Psoas muscle (tissue), 8 donors: Measurements from ENCODE around the gene CLDN22. TPM values are rescaled to one million over a fixed set of nuclear protein-coding genes. Genes with fewer than 3 reads are reported as not detected.

ENCODE experiments used
- ATAC-seq, 4 donors: fragments of 200-7000 bp; cut with Tn5 transposase; one replicate each; pipeline ENCODE4 v1.9.1; 2020; ENCODE audit warnings: moderate library complexity in 3 of 4, mild to moderate bottlenecking in 2 of 4
- DNase-seq, 2 donors: peaks; one replicate each; pipeline ENCODE4 v3.0.0-alpha.2; 2020
- H3K27ac ChIP-seq: fragments of 200-600 bp; one replicate; pipeline ENCODE4 v1.8.0; 2022
- H3K27me3 ChIP-seq, 3 donors: fragments of 200-600 bp in 1 of 3; one replicate each; pipeline versions ENCODE4 v1.6.1 to v1.8.0; 2013 to 2022; ENCODE audit warnings: low read length in 2 of 3, mild to moderate bottlenecking in 2 of 3, moderate library complexity in 1 of 3; ENCODE audit not compliant: insufficient read depth in 3 of 3
- H3K36me3 ChIP-seq, 2 donors: fragments of 200-600 bp in 1 of 2; one replicate each; pipeline versions ENCODE4 v1.6.1 to v1.8.0; 2013 to 2022; ENCODE audit warnings: low read depth in 1 of 2, mild to moderate bottlenecking in 1 of 2, moderate library complexity in 1 of 2; ENCODE audit not compliant: insufficient read depth in 1 of 2
- H3K4me1 ChIP-seq: fragments of 200-600 bp; one replicate; pipeline ENCODE4 v1.8.0; 2022
- H3K4me3 ChIP-seq: fragments of 200-600 bp; one replicate; pipeline ENCODE4 v1.8.0; 2022; ENCODE audit warnings: mild to moderate bottlenecking
- H3K9me3 ChIP-seq: fragments of 200-600 bp; one replicate; pipeline ENCODE4 v1.8.0; 2022
- CTCF ChIP-seq: fragments of 200-600 bp; IDR thresholded peaks from one replicate; pipeline ENCODE4 v1.8.0; 2022; ENCODE audit warnings: antibody characterized with exemption
- WGBS, 3 donors: extraction: QIAGEN DNeasy Blood & Tissue Kit; methylation state at CpG; one replicate each; pipeline versions ENCODE4 v1.1.6 to v1.1.7; 2013; 5-methylcytosine and 5-hydroxymethylcytosine counted together
- intact Hi-C, 2 donors: fragments of 100-400 bp; cut with DNase I; formaldehyde crosslinking; loops; one replicate each; pipeline versions ENCODE4 v1.11.0 to v1.14.2; 2022
- polyA plus RNA-seq, 3 donors: library from polyadenylated mRNA; stranded (reverse); fragments of 200-250 nt; gene quantifications; one replicate each; pipeline ENCODE4 v1.2.3, GENCODE V29; 2013
- total RNA-seq, 4 donors: library from RNA; stranded (reverse); fragmentation: NEBNext Ultra II Directional in 2 of 4; extraction: Animal tissue kit (Norgen Biotek cat#: 25700) in 2 of 4; gene quantifications; one replicate each; pipeline versions ENCODE4 v1.2.1 to v1.2.4, GENCODE V29; 2021 to 2023
- donor health status: healthy with polysubstance abuse.
- donor health status: DM: no; HTN: no; CAD: no; lungs with moderate emphysema.
- donor health status: Bipolar disorder and iron deficiency.
- donor health status: healthy.
- donor health status: DM: yes; HTN: yes; CAD: no.
- donor health status: DM: no; HTN: no; CAD: no.
- donor health status: DM: no; HTN: no; CAD: no.
- donor health status: DM: yes; HTN: yes; CAD: no.

CLDN22 gene
- total and polyA plus RNA-seq, 7 donors = not detected

DNA sequence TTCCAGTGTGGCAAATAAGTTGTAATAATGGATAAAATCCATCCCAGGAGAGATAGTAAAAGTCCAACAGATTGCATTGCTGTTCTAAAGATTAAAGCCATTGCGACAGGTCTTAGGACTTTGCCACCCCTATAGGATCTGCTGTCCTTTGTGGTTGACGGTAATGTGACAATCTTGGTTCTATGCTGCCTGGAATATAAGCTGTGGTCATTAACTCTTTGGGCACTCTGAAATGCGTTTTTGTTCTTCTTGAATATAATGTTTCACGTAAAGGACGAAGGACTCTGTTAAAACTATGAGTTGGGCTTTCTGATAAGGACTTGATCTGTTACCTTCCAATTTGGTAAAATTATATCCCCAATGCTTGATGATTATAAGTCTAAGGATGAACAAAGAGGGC lies 2.2 kb upstream of the CLDN22 start, which contains the start of gene CLDN24:
TSS of gene CLDN24 (minus strand) at position 101 of the 400 bp plus-strand sequence. CDS start at position 101, 0 bp downstream.
- Histone ChIP-seq H3K4me1 (no peaks in the 10 kb centered on the region), H3K27ac (no peak within 1 kb of the TSS), H3K27me3 (no peaks in the 10 kb centered on the region), H3K9me3 (no peaks in the 10 kb centered on the region), H3K4me3 (no peak within 1 kb of the TSS), H3K36me3 (no peaks in the 10 kb centered on the region)
- 94 to 95% (median 94%) methylated on average over 5 of the region's 5 CpGs for WGBS, 3 donors
- DNase-seq (no peak), ATAC-seq (no peak)
- no peak for TF ChIP-seq CTCF
- intact Hi-C loops = no loop called here

DNA sequence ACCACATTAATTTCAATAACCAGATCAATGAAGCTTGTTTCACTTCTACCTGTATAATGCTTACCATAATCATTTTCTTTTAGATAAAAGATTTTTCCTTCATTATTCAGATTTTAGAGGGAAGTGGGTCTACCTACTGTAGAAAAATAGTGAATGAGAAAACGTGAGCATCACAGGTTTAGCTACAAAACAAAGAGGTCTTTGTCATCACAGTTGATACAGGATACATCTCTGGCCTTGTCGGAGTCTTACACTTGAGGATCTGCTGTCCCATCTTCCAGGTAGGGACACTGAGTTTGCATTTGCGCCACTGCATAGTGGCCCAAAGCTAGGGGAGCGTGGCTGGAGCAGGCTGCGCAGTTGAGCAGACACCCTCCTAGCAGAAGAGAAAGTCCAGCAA lies 1.4 kb upstream of the CLDN22 start:
- 93 to 97% (median 96%) methylated on average over 5 of the region's 5 CpGs for WGBS, 3 donors
- Histone ChIP-seq H3K36me3 (no peaks in the 10 kb centered on the region), H3K4me3 (no peak overlapping the region), H3K4me1 (no peaks in the 10 kb centered on the region), H3K27me3 (no peaks in the 10 kb centered on the region), H3K9me3 (no peaks in the 10 kb centered on the region), H3K27ac (no peak overlapping the region)
- DNase-seq (no peak), ATAC-seq (no peak)
- no peak for TF ChIP-seq CTCF
- intact Hi-C loops = no loop called here

GRCh38 chr4:183321079-183321478 lies 1.0 kb upstream of the CLDN22 start:
- no peak overlapping the region for H3K27ac ChIP-seq
- no peaks in the 10 kb centered on the region for H3K4me1 ChIP-seq
- no peaks in the 10 kb centered on the region for H3K27me3 ChIP-seq
- ATAC-seq (no peak), DNase-seq (no peak)
- intact Hi-C loops = no loop called here
- TF ChIP-seq CTCF = no peak
- peaks cover 0 to 1% of the 10 kb centered on the region in 2 donors for H3K36me3 ChIP-seq
- H3K4me3 ChIP-seq = no peak overlapping the region
- H3K9me3 ChIP-seq = no peaks in the 10 kb centered on the region
- 62 to 87% (median 64%) methylated on average over 2 of the region's 2 CpGs for WGBS, 3 donors

GRCh38 chr4:183318656-183319055 lies 1.4 kb downstream of the CLDN22 start:
- ATAC-seq = no peak
- H3K4me3 ChIP-seq = no peak overlapping the region
- TF ChIP-seq CTCF = no peak
- intact Hi-C loops = no loop called here
- 86 to 90% (median 87%) methylated on average over 10 of the region's 10 CpGs for WGBS, 3 donors
- H3K36me3 ChIP-seq = peaks cover 0 to 22% of the 10 kb centered on the region in 2 donors
- H3K4me1 ChIP-seq = no peaks in the 10 kb centered on the region
- H3K9me3 ChIP-seq = no peaks in the 10 kb centered on the region
- no peak overlapping the region for H3K27ac ChIP-seq
- DNase-seq = no peak
- no peaks in the 10 kb centered on the region for H3K27me3 ChIP-seq

- 90 to 97% (median 92%) methylated on average over 9 of the region's 9 CpGs for WGBS, 3 donors
- Histone ChIP-seq H3K9me3 (no peaks in the 10 kb centered on the region), H3K27ac (no peak overlapping the region), H3K4me3 (no peak overlapping the region), H3K27me3 (no peaks in the 10 kb centered on the region), H3K36me3 (peaks cover 0 to 39% of the 10 kb centered on the region in 2 donors), H3K4me1 (no peaks in the 10 kb centered on the region)
- no peak for TF ChIP-seq CTCF
- no peak for DNase-seq
- intact Hi-C loops = no loop called here
- no peak for ATAC-seq
Observed at GRCh38 chr4:183314806-183315205, 5.3 kb downstream of the CLDN22 start.
